ENCODE data around the gene UQCRFS1.

The UQCRFS1 gene

GRCh38 chr19:29202281-29202680 lies 10.7 kb downstream of the UQCRFS1 start:
- H3K27ac ChIP-seq (ENCODE audit: insufficient read depth, low read length, poor library complexity, severe bottlenecking) = no peak overlapping the region
- H3K27me3 ChIP-seq (replicated peaks; ENCODE audit: control insufficient read depth, insufficient read depth, low read length, poor library complexity, severe bottlenecking) = no peaks in the 10 kb centered on the region
- no peak overlapping the region for H3K4me3 ChIP-seq (ENCODE audit: insufficient read depth, low read depth, low read length, poor library complexity, severe bottlenecking)
- no peaks in the 10 kb centered on the region for H3K4me1 ChIP-seq (ENCODE audit: control insufficient read depth, insufficient read depth, low read length, poor library complexity, severe bottlenecking)
- H3K36me3 ChIP-seq (ENCODE audit: control insufficient read depth, insufficient read depth, low read length) = peaks cover 17% of the 10 kb centered on the region
- no peaks in the 10 kb centered on the region for H3K9me3 ChIP-seq (ENCODE audit: control insufficient read depth, low read length)
- no peak for DNase-seq

GRCh38 chr19:29201855-29202254 lies 11.1 kb downstream of the UQCRFS1 start:
- H3K27me3 ChIP-seq (replicated peaks; ENCODE audit: control insufficient read depth, insufficient read depth, low read length, poor library complexity, severe bottlenecking) = no peaks in the 10 kb centered on the region
- H3K4me3 ChIP-seq (ENCODE audit: insufficient read depth, low read depth, low read length, poor library complexity, severe bottlenecking) = no peak overlapping the region
- no peak overlapping the region for H3K27ac ChIP-seq (ENCODE audit: insufficient read depth, low read length, poor library complexity, severe bottlenecking)
- no peak for DNase-seq
- no peaks in the 10 kb centered on the region for H3K9me3 ChIP-seq (ENCODE audit: control insufficient read depth, low read length)
- H3K36me3 ChIP-seq (ENCODE audit: control insufficient read depth, insufficient read depth, low read length) = peaks cover 15% of the 10 kb centered on the region
- H3K4me1 ChIP-seq (ENCODE audit: control insufficient read depth, insufficient read depth, low read length, poor library complexity, severe bottlenecking) = no peaks in the 10 kb centered on the region

DNA sequence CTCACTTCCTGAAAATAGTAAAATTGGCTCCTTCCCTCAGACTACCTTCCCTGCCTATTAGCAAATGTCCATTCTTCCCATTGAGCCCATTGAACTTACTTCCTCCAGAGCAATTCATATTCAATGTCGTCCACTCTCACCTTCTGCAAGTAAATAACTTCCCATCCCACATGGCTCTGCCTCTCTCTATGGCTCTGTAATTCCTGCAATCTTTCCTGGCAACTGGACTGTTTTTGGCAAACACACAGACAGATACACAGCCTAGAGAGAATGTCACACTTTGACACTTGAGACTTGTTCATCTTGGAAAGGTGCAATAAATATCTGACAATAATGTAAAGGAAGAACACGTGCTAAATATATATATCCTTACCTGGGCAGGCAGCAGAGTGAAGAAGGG lies 18.3 kb downstream of the UQCRFS1 start:
- H3K4me1 ChIP-seq (ENCODE audit: control insufficient read depth, insufficient read depth, low read length, poor library complexity, severe bottlenecking) = no peaks in the 10 kb centered on the region
- no peak overlapping the region for H3K27ac ChIP-seq (ENCODE audit: insufficient read depth, low read length, poor library complexity, severe bottlenecking)
- no peak overlapping the region for H3K4me3 ChIP-seq (ENCODE audit: insufficient read depth, low read depth, low read length, poor library complexity, severe bottlenecking)

GRCh38 chr19:29193155-29193554 lies 19.8 kb downstream of the UQCRFS1 start:
- no peak overlapping the region for H3K4me3 ChIP-seq (ENCODE audit: insufficient read depth, low read depth, low read length, poor library complexity, severe bottlenecking)
- no peaks in the 10 kb centered on the region for H3K36me3 ChIP-seq (ENCODE audit: control insufficient read depth, insufficient read depth, low read length)

More for the DNA sequence above, 18.3 kb downstream of the UQCRFS1 start:
- H3K36me3 ChIP-seq (ENCODE audit: control insufficient read depth, insufficient read depth, low read length) = no peaks in the 10 kb centered on the region
- no peak for DNase-seq
- H3K27me3 ChIP-seq (replicated peaks; ENCODE audit: control insufficient read depth, insufficient read depth, low read length, poor library complexity, severe bottlenecking) = no peaks in the 10 kb centered on the region
- no peaks in the 10 kb centered on the region for H3K9me3 ChIP-seq (ENCODE audit: control insufficient read depth, low read length)

DNA sequence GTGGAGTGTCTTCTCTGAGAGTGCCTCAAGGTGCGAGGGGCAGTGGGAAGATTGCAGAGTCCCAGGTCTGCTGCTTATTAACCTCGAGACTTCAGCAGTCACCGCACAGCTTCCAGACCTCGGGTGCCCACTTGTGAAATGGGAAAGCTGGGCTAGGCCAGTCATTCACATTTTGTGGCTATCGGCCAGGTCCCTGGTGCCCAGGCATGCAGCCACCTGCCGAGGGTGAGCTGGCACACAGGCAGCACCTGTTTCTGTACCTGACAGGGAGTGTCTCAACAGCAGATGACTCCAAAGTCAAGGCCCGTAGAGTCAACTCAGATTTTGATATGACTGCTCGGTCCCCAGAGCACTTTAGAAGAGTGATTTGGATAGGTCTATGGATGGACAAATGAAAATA lies 21.9 kb downstream of the UQCRFS1 start:
- H3K27me3 ChIP-seq (replicated peaks; ENCODE audit: control insufficient read depth, insufficient read depth, low read length, poor library complexity, severe bottlenecking) = no peaks in the 10 kb centered on the region
- no peak overlapping the region for H3K27ac ChIP-seq (ENCODE audit: insufficient read depth, low read length, poor library complexity, severe bottlenecking)
- H3K4me1 ChIP-seq (ENCODE audit: control insufficient read depth, insufficient read depth, low read length, poor library complexity, severe bottlenecking) = no peaks in the 10 kb centered on the region
- no peak overlapping the region for H3K4me3 ChIP-seq (ENCODE audit: insufficient read depth, low read depth, low read length, poor library complexity, severe bottlenecking)
- H3K9me3 ChIP-seq (ENCODE audit: control insufficient read depth, low read length) = no peaks in the 10 kb centered on the region
- H3K36me3 ChIP-seq (ENCODE audit: control insufficient read depth, insufficient read depth, low read length) = no peaks in the 10 kb centered on the region
- no peak for DNase-seq

More at GRCh38 chr19:29193155-29193554, 19.8 kb downstream of the UQCRFS1 start:
- no peaks in the 10 kb centered on the region for H3K9me3 ChIP-seq (ENCODE audit: control insufficient read depth, low read length)
- no peak for DNase-seq
- no peaks in the 10 kb centered on the region for H3K4me1 ChIP-seq (ENCODE audit: control insufficient read depth, insufficient read depth, low read length, poor library complexity, severe bottlenecking)
- H3K27ac ChIP-seq (ENCODE audit: insufficient read depth, low read length, poor library complexity, severe bottlenecking) = no peak overlapping the region
- no peaks in the 10 kb centered on the region for H3K27me3 ChIP-seq (replicated peaks; ENCODE audit: control insufficient read depth, insufficient read depth, low read length, poor library complexity, severe bottlenecking)

DNA sequence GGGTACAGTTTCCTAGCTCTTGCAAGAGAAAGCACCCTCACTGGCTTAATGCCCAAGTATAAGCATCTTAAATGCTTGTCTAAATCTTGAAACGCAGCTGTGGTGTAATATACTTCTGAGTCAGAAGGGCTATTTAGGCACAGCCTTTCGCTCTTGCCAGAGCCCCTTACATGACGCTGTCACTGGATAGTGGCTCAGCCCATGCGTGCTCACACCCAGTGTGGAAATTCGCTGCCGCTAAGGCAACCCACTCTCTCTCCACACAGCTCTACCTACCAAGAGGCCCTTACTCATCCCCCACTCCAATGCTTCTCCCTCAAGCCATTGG lies 24.0 kb downstream of the UQCRFS1 start:
- H3K4me3 ChIP-seq (ENCODE audit: insufficient read depth, low read depth, low read length, poor library complexity, severe bottlenecking) = no peak overlapping the region
- DNase-seq = no peak

DNA sequence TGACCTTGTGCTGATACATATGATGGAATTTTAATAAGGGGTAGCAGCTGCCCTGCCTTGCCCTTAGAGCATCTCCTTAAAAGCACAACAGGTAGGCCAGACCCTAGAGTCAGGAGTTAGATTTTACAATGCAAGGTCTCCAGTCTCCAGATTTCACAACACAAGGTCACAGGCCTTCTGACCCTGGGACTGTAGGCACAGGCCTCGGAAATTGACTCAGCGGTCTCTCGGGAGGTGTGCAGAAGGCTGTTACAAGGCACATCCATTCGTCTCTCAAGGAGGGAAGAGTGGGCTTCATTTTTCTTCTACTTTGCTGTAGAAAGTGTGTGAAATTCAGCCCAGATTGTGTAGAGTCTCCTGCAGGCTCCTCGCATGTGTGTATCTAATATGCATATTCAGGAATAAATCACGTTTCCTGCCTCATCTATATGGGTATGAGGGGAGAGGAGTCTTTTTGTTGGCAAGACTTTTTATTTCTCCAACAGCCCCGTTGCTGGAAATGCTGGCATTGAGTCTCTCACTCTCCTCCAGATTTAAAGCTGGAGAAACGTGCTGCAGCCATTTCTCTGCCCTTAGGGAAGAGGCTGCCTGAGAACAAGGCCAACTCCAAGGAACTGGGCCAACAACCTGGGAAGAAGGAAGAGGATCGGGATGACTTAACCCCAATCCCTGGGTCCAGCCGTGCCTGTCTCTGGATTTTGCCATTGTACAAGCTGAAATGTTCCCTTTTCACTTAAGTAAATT lies 24.5 kb downstream of the UQCRFS1 start:
- Histone ChIP-seq H3K4me1 (ENCODE audit: control insufficient read depth, insufficient read depth, low read length, poor library complexity, severe bottlenecking) (no peaks in the 10 kb centered on the region), H3K9me3 (ENCODE audit: control insufficient read depth, low read length) (no peaks in the 10 kb centered on the region)
- DNase-seq = no peak

More for the DNA sequence above, 24.0 kb downstream of the UQCRFS1 start:
- Histone ChIP-seq H3K27me3 (replicated peaks; ENCODE audit: control insufficient read depth, insufficient read depth, low read length, poor library complexity, severe bottlenecking) (no peaks in the 10 kb centered on the region), H3K36me3 (ENCODE audit: control insufficient read depth, insufficient read depth, low read length) (no peaks in the 10 kb centered on the region), H3K4me1 (ENCODE audit: control insufficient read depth, insufficient read depth, low read length, poor library complexity, severe bottlenecking) (no peaks in the 10 kb centered on the region), H3K9me3 (ENCODE audit: control insufficient read depth, low read length) (no peaks in the 10 kb centered on the region), H3K27ac (ENCODE audit: insufficient read depth, low read length, poor library complexity, severe bottlenecking) (no peak overlapping the region)

GRCh38 chr19:29187676-29188075 lies 25.3 kb downstream of the UQCRFS1 start:
- Histone ChIP-seq H3K36me3 (ENCODE audit: control insufficient read depth, insufficient read depth, low read length) (no peaks in the 10 kb centered on the region), H3K27me3 (replicated peaks; ENCODE audit: control insufficient read depth, insufficient read depth, low read length, poor library complexity, severe bottlenecking) (no peaks in the 10 kb centered on the region), H3K9me3 (ENCODE audit: control insufficient read depth, low read length) (no peaks in the 10 kb centered on the region), H3K4me3 (ENCODE audit: insufficient read depth, low read depth, low read length, poor library complexity, severe bottlenecking) (no peak overlapping the region), H3K27ac (ENCODE audit: insufficient read depth, low read length, poor library complexity, severe bottlenecking) (no peak overlapping the region), H3K4me1 (ENCODE audit: control insufficient read depth, insufficient read depth, low read length, poor library complexity, severe bottlenecking) (no peaks in the 10 kb centered on the region)
- no peak for DNase-seq

More for the DNA sequence above, 24.5 kb downstream of the UQCRFS1 start:
- Histone ChIP-seq H3K27ac (ENCODE audit: insufficient read depth, low read length, poor library complexity, severe bottlenecking) (no peak overlapping the region), H3K27me3 (replicated peaks; ENCODE audit: control insufficient read depth, insufficient read depth, low read length, poor library complexity, severe bottlenecking) (no peaks in the 10 kb centered on the region), H3K36me3 (ENCODE audit: control insufficient read depth, insufficient read depth, low read length) (no peaks in the 10 kb centered on the region), H3K4me3 (ENCODE audit: insufficient read depth, low read depth, low read length, poor library complexity, severe bottlenecking) (no peak overlapping the region)

DNA sequence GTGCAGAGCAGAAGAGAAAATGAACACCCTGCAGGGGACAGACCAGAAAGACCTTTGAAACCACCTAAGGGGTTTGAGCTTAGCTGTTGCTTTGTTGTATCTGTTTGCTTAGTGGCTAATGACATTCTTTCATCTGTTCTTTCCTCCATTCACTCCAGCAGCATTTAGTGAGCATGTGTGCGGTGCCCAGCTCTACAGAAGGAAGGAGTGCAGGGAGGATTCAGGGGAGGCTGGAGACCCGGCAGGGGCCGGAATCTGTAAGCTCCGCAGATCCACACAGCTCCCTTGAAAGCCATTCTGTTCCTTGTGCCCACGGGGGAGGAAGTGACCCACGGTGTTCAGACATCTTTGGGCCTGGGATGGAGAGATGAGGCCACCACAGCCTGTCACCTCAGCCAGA lies 27.5 kb downstream of the UQCRFS1 start:
- H3K4me3 ChIP-seq (ENCODE audit: insufficient read depth, low read depth, low read length, poor library complexity, severe bottlenecking) = no peak overlapping the region
- no peak overlapping the region for H3K27ac ChIP-seq (ENCODE audit: insufficient read depth, low read length, poor library complexity, severe bottlenecking)
- H3K4me1 ChIP-seq (ENCODE audit: control insufficient read depth, insufficient read depth, low read length, poor library complexity, severe bottlenecking) = no peaks in the 10 kb centered on the region
- DNase-seq = no peak
- H3K27me3 ChIP-seq (replicated peaks; ENCODE audit: control insufficient read depth, insufficient read depth, low read length, poor library complexity, severe bottlenecking) = no peaks in the 10 kb centered on the region
- no peaks in the 10 kb centered on the region for H3K36me3 ChIP-seq (ENCODE audit: control insufficient read depth, insufficient read depth, low read length)
- H3K9me3 ChIP-seq (ENCODE audit: control insufficient read depth, low read length) = no peaks in the 10 kb centered on the region

DNA sequence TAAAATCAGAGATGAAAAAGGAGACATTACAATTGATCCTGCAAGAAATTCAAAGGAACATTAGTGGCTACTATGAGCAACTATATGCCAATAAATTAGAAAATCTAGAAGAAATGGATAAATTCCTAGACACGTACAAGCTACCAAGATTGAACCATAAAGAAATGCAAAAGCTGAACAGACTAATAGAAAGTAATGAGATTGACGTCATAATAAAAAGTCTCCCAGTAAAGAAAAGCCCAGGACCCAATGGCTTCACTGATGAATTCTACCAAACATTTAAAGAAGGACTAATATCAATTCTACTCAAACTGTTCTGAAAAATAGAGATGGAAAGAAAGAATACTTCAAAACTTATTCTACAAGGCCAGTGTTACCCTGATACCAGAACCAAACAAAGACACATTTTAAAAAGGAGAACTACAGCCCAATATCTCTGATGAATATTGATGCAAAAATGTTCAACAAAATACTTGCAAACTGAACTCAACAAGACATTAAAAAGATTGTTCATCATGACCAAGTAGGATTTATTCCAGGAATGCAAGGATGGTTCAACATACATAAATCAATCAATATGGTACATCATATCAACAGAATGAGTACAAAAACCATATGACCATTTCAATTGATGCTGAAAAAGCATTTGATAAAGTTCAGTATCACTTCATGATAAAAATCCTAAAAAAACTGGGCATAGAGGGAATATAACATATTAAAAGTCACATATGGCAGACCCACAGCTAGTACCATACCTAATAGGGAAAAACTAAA lies 35.8 kb downstream of the UQCRFS1 start:
- Histone ChIP-seq H3K9me3 (ENCODE audit: control insufficient read depth, low read length) (no peaks in the 10 kb centered on the region), H3K4me1 (ENCODE audit: control insufficient read depth, insufficient read depth, low read length, poor library complexity, severe bottlenecking) (no peaks in the 10 kb centered on the region), H3K27ac (ENCODE audit: insufficient read depth, low read length, poor library complexity, severe bottlenecking) (no peak overlapping the region), H3K36me3 (ENCODE audit: control insufficient read depth, insufficient read depth, low read length) (no peaks in the 10 kb centered on the region), H3K27me3 (replicated peaks; ENCODE audit: control insufficient read depth, insufficient read depth, low read length, poor library complexity, severe bottlenecking) (no peaks in the 10 kb centered on the region), H3K4me3 (ENCODE audit: insufficient read depth, low read depth, low read length, poor library complexity, severe bottlenecking) (no peak overlapping the region)
- DNase-seq = no peak
